CD4-positive, alpha-beta memory T cell (primary cell): ENCODE results near the gene SECISBP2. TPM values are rescaled to one million over a fixed set of nuclear protein-coding genes. Genes with fewer than 3 reads are reported as not detected.

ENCODE experiments used
- CTCF ChIA-PET: fragments of 350-600 bp; sonication (Branson Sonifier 250); formaldehyde crosslinking; loops from one replicate; lab custom pipeline; 2021; ENCODE audit warnings: inconsistent platforms; ENCODE audit not compliant: partially characterized antibody; lab: Charles Lee
- POLR2A ChIA-PET: fragments of 350-600 bp; sonication (Branson Sonifier 250); formaldehyde crosslinking; loops from one replicate; lab custom pipeline; 2021; ENCODE audit not compliant: partially characterized antibody; lab: Charles Lee
- DNase-seq, 5 donors: peaks; one replicate each; pipeline versions ENCODE4 v3.0.0 to v3.0.0-alpha.2; 2020 to 2022; ENCODE audit warnings: mixed read lengths in 1 of 5
- H3K27ac ChIP-seq: one replicate; pipeline ENCODE4 v1.7.0; 2013; ENCODE audit warnings: low read depth, low read length
- H3K27me3 ChIP-seq: 2 replicates; pipeline ENCODE4 v1.7.0; 2013; ENCODE audit warnings: mild to moderate bottlenecking, low read length, moderate library complexity; ENCODE audit not compliant: insufficient read depth
- H3K36me3 ChIP-seq: 2 replicates; pipeline ENCODE4 v1.7.0; 2013; ENCODE audit warnings: mild to moderate bottlenecking, low read length, moderate library complexity; ENCODE audit not compliant: insufficient read depth
- H3K4me1 ChIP-seq: 2 replicates; pipeline ENCODE4 v1.7.0; 2013; ENCODE audit warnings: mild to moderate bottlenecking, low read length, moderate library complexity; ENCODE audit not compliant: insufficient read depth
- H3K4me3 ChIP-seq, 2 donors: one replicate each; pipeline ENCODE4 v1.7.0; 2013; ENCODE audit warnings: low read length in 2 of 2, mild to moderate bottlenecking in 1 of 2
- H3K9me3 ChIP-seq, 2 donors: one replicate each; pipeline ENCODE4 v1.7.0; 2013; ENCODE audit warnings: low read length in 2 of 2, control low read depth in 1 of 2; ENCODE audit not compliant: control insufficient read depth in 1 of 2
- H3K27ac Mint-ChIP-seq, 7 donors: one replicate each; pipeline ENCODE4 v1.8.0; 2020 to 2021; ENCODE audit warnings: mixed read lengths in 7 of 7, mild to moderate bottlenecking in 6 of 7, inconsistent platforms in 3 of 7, moderate library complexity in 3 of 7
- H3K27me3 Mint-ChIP-seq, 2 donors: one replicate each; pipeline ENCODE4 v1.8.0; 2020 to 2021; ENCODE audit warnings: mixed read lengths in 2 of 2
- H3K36me3 Mint-ChIP-seq, 2 donors: one replicate each; pipeline ENCODE4 v1.8.0; 2020 to 2021; ENCODE audit warnings: mixed read lengths in 2 of 2, inconsistent platforms in 1 of 2, mild to moderate bottlenecking in 1 of 2
- H3K4me1 Mint-ChIP-seq, 4 donors: one replicate each; pipeline ENCODE4 v1.8.0; 2020 to 2021; ENCODE audit warnings: mixed read lengths in 4 of 4, mild to moderate bottlenecking in 1 of 4
- H3K4me3 Mint-ChIP-seq, 8 donors: one replicate each; pipeline ENCODE4 v1.8.0; 2020 to 2021; ENCODE audit warnings: mixed read lengths in 8 of 8, mild to moderate bottlenecking in 7 of 8, moderate library complexity in 6 of 8, inconsistent platforms in 3 of 8
- H3K9me3 Mint-ChIP-seq, 8 donors: one replicate each; pipeline ENCODE4 v1.8.0; 2020 to 2021; ENCODE audit warnings: mixed read lengths in 8 of 8, mild to moderate bottlenecking in 5 of 8, inconsistent platforms in 3 of 8, moderate library complexity in 1 of 8
- intact Hi-C: fragments of 100-400 bp; cut with micrococcal nuclease; formaldehyde crosslinking; loops from one replicate; pipeline ENCODE4 v1.15.1; 2023
- polyA plus RNA-seq, 2 donors: library from polyadenylated mRNA; unstranded; fragments of 300-500 nt; fragmentation: Illumina TruSeq; gene quantifications; one replicate each; pipeline ENCODE4 v1.2.3, GENCODE V29; 2021
- total RNA-seq, 2 experiments: library from RNA; stranded (reverse); gene quantifications; one replicate each; pipeline ENCODE4 v1.2.3, GENCODE V29; 2021

SECISBP2 gene
- total and polyA plus RNA-seq, 4 experiments from 2014 or later, result 12.5 to 112 (median 59.9) TPM

DNA sequence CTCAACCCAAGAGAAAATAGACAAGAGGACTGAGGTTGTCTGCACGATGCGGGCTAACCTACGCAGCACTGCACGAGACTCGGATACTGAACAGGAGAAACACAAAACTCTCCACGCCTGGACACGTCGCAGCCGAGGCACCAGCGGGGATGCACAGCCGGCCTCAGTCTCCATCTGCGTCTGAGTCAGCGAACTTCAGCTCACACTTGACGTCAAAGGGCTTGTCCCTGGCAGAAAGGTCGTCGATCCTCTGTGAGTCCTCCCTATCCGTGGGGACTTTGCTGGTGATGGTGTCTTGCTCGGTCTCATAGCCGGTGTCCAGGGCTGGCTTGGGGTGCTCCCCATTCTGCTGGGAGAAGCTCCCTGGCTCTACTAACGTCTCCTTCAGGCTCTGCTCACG lies 60.2 kb downstream of the SECISBP2 start:
- no peak overlapping the region for H3K4me3 ChIP-seq
- Mint-ChIP-seq H3K27me3 (no peaks in the 10 kb centered on the region), H3K27ac (peak overlapping the region in 4 of 7 donors; percentile 55 to 92 (median 78)), H3K4me3 (no peak overlapping the region), H3K4me1 (peaks cover 31 to 71% (median 49%) of the 10 kb centered on the region in 4 donors), H3K9me3 (peaks cover 0 to 5% (median 0%) of the 10 kb centered on the region in 8 donors), H3K36me3 (peaks cover 60 to 66% of the 10 kb centered on the region in 2 donors)
- no peaks in the 10 kb centered on the region for H3K27me3 ChIP-seq
- ChIA-PET POLR2A (no interaction called here), CTCF (no interaction called here)
- intact Hi-C loops, result loop anchor here (2.0 to 5.0 kb wide), 2 partner anchors 39 to 60 kb away; partner anchors contain the start of gene SECISBP2
- peaks cover 72% of the 10 kb centered on the region for H3K36me3 ChIP-seq
- H3K27ac ChIP-seq, result no peak overlapping the region
- peaks cover 27% of the 10 kb centered on the region for H3K4me1 ChIP-seq
- no peaks in the 10 kb centered on the region for H3K9me3 ChIP-seq
- DNase-seq, result no peak

DNA sequence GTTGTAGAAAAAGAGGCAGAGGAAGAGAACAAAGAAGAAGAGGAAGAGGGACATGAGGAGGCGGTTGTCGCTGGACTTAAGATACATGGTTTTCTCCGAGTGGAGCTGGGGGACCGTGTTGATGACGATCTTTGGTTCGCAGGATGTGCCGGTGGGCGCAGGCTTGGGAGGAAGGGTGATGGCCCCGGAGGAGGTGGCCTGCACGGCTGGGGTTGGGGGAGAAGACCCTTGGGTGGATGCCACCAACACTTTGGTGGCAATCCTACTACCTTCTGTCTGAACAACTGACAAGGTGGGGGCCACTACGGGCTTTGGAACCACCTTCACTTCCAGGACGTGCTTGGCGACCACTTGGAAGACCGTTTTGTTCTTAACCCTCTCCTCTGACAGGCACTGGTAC lies 60.7 kb downstream of the SECISBP2 start:
- no peak overlapping the region for H3K27ac ChIP-seq
- H3K36me3 ChIP-seq, result peaks cover 76% of the 10 kb centered on the region
- intact Hi-C loops, result loop anchor here (1.0 to 5.0 kb wide), 3 partner anchors 38 to 170 kb away; partner anchors contain the start of gene SECISBP2
- H3K27me3 ChIP-seq, result no peaks in the 10 kb centered on the region
- no peak overlapping the region for H3K4me3 ChIP-seq
- H3K27ac Mint-ChIP-seq, result peak overlapping the region; percentile 55 to 89 (median 77)
- ChIA-PET POLR2A (no interaction called here), CTCF (interaction anchor here (1.8 kb wide), 1 partner anchor 170 kb away, joined by 11 read pairs; no protein-coding TSS in a partner anchor)
- H3K27me3 Mint-ChIP-seq, result no peaks in the 10 kb centered on the region
- H3K4me3 Mint-ChIP-seq, result no peak overlapping the region
- DNase-seq, result no peak
- H3K9me3 Mint-ChIP-seq, result peaks cover 0 to 5% (median 0%) of the 10 kb centered on the region in 8 donors
- H3K36me3 Mint-ChIP-seq, result peaks cover 64 to 70% of the 10 kb centered on the region in 2 donors
- H3K4me1 ChIP-seq, result peaks cover 27% of the 10 kb centered on the region
- H3K4me1 Mint-ChIP-seq, result peaks cover 32 to 74% (median 48%) of the 10 kb centered on the region in 4 donors
- no peaks in the 10 kb centered on the region for H3K9me3 ChIP-seq

DNA sequence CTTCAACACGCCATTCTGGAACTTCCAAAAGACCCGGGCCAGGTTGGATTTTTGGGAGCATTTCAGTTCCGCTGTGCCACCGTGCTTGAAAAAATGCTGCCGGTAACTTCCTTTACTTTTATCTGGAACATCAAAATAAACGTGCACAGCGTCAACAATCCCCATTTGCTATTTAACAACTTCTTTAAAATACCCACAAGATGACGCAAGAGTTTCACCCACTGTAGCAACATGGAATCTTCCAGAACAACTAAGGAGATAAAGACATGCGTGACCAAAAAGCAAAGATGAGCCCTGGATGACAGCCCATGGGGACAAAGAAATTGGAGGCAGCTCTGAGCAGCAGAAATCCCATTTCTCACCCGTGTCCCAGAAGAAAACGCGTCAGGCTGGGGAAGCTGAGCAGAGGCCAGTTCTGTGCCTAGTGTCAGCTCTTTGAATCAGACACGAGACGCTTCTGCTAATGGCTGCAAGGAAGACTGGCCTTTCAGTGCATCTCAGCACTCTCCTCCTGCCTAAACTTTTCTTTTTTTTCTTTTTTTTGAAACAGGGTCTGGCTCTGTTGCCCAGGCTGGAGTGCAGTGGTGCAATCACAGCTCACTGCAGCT lies 61.3 kb downstream of the SECISBP2 start:
- H3K4me3 ChIP-seq, result no peak overlapping the region
- DNase-seq, result peak in 3 of 5 donors; percentile 19 to 47 (median 28)
- H3K4me1 ChIP-seq, result peaks cover 23% of the 10 kb centered on the region
- peaks cover 70 to 75% of the 10 kb centered on the region in 2 donors for H3K36me3 Mint-ChIP-seq
- no peaks in the 10 kb centered on the region for H3K9me3 ChIP-seq
- peaks cover 33 to 69% (median 45%) of the 10 kb centered on the region in 4 donors for H3K4me1 Mint-ChIP-seq
- H3K9me3 Mint-ChIP-seq, result peaks cover 0 to 5% (median 0%) of the 10 kb centered on the region in 8 donors
- ChIA-PET CTCF (interaction anchor here (1.8 kb wide), 1 partner anchor 170 kb away, joined by 11 read pairs; no protein-coding TSS in a partner anchor), POLR2A (interaction anchor here (0.8 to 1.2 kb wide), 2 partner anchors 17 to 38 kb away, joined by 3 read pairs; no protein-coding TSS in a partner anchor)
- H3K27me3 ChIP-seq, result no peaks in the 10 kb centered on the region
- H3K36me3 ChIP-seq, result peaks cover 82% of the 10 kb centered on the region
- intact Hi-C loops, result loop anchor here (1.0 to 5.0 kb wide), 3 partner anchors 38 to 170 kb away; partner anchors contain the start of gene SECISBP2
- peak overlapping the region; percentile 56 to 89 (median 79) for H3K27ac Mint-ChIP-seq
- H3K27ac ChIP-seq, result no peak overlapping the region
- H3K27me3 Mint-ChIP-seq, result no peaks in the 10 kb centered on the region
- H3K4me3 Mint-ChIP-seq, result no peak overlapping the region

DNA sequence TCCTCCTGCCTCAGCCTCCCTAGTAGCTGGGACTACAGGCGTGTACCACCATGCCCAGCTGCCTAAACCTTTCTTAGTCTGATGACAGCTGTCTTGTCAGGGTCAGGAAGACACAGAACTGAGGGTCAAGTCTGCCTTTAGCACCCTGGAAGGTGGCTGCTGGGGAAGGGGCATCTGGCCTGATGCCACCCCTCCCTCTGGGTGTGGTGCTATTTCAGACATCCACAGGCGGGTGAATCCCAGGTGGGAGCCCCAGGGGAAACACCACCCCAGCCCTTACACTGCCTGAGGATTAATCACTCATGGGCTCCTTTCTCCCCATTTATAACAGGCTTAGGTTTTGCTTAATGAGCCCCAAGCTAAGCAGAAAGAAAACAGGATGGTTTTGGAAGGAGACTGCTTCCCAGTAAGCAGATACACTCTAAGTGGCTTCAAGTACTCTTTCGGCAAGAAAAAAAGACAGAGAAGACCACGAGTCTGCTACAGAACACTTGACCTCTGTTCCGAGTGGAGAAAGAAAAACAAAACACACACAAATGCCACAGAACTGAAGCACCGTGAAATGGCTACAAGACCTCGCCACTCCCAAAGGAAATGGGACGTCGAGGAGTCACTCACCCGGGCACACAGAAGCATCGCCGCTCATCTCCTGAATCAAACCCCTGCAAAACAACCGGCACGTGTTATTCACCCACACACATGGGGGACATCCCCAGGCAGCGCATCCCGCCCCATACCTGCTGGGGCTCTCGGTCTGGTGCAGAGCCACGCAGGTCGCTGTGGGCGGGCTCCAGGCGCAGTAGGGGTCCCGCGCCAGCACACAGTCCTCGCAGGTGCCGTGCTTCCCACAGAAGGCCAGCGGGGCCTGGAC lies 62.4 kb downstream of the SECISBP2 start:
- H3K36me3 ChIP-seq, result peaks cover 92% of the 10 kb centered on the region
- intact Hi-C loops, result no loop called here
- ChIA-PET POLR2A (interaction anchor here (0.8 to 1.2 kb wide), 2 partner anchors 18 to 37 kb away, joined by 3 read pairs; no protein-coding TSS in a partner anchor), CTCF (interaction anchor here (1.8 kb wide), 1 partner anchor 169 kb away, joined by 11 read pairs; no protein-coding TSS in a partner anchor)
- H3K4me3 Mint-ChIP-seq, result peak overlapping the region in 2 of 8 donors; percentile 7 to 31
- H3K4me1 Mint-ChIP-seq, result peaks cover 31 to 58% (median 38%) of the 10 kb centered on the region in 4 donors
- peaks cover 0 to 5% (median 0%) of the 10 kb centered on the region in 8 donors for H3K9me3 Mint-ChIP-seq
- peaks cover 13% of the 10 kb centered on the region for H3K4me1 ChIP-seq
- no peak for DNase-seq
- H3K27ac ChIP-seq, result peak overlapping the region; percentile 14
- no peaks in the 10 kb centered on the region for H3K9me3 ChIP-seq
- H3K27me3 Mint-ChIP-seq, result no peaks in the 10 kb centered on the region
- peak overlapping the region; percentile 29 to 82 (median 75) for H3K27ac Mint-ChIP-seq
- no peak overlapping the region for H3K4me3 ChIP-seq
- H3K27me3 ChIP-seq, result no peaks in the 10 kb centered on the region
- peaks cover 70 to 82% of the 10 kb centered on the region in 2 donors for H3K36me3 Mint-ChIP-seq

- Mint-ChIP-seq H3K36me3 (peaks cover 76 to 82% of the 10 kb centered on the region in 2 donors), H3K27ac (peak overlapping the region in 5 of 7 donors; percentile 50 to 79 (median 66)), H3K4me3 (no peak overlapping the region), H3K9me3 (peaks cover 0 to 7% (median 0%) of the 10 kb centered on the region in 8 donors), H3K4me1 (peaks cover 28 to 53% (median 34%) of the 10 kb centered on the region in 4 donors), H3K27me3 (no peaks in the 10 kb centered on the region)
- Histone ChIP-seq H3K27ac (no peak overlapping the region), H3K36me3 (peaks cover 93% of the 10 kb centered on the region), H3K9me3 (no peaks in the 10 kb centered on the region), H3K4me3 (no peak overlapping the region), H3K4me1 (peaks cover 7% of the 10 kb centered on the region), H3K27me3 (no peaks in the 10 kb centered on the region)
- ChIA-PET CTCF (interaction anchor here (1.0 kb wide), 1 partner anchor 168 kb away, joined by 5 read pairs; no protein-coding TSS in a partner anchor), POLR2A (no interaction called here)
- DNase-seq, result no peak
- intact Hi-C loops, result no loop called here
Measured at GRCh38 chr9:89381308-89381609, 63.0 kb downstream of the SECISBP2 start.

DNA sequence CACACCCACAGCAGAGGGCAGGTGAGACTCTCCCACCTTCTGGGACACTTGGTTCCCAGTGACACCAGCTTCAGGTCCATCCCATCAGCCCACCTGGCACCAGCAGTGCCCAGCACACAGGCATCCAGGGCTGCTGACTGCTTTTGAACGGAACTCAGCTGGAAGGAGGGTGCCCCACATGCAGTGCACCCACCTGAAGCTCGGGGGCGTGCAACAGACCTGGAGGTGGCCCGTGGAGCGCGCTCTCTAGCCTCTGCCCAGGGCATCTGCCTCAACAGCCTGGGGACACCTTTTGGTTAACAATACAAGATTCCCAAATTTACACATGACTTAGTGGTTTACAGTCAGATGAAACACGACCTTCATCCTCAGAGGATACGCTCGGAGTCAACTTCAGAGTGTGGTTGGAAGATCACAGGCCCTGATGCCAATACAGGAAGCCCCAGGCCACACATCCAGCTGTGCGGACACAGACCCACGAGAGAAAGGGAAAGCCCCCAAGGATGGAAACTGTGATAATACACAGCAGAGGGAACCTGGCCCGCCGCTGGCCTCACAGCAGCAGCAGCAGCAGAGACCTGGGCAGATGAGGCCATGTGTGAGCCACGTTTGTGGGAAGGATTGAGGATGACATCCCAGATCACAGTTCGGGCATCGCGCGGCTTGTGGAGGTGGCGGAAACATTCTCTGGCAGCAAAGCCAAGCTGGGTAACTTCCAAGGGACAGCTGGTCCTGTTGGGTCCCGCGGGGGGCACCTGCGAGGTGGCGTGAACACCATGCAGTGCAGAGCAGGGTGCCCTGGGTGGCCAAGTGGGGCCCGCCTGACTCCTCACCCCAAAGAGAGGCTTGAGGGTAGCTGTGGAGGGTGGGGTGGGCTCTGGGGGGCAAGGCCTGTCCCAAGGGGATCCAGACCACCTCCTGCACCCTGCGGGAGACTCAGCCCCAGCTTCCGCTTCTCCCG lies 64.0 kb downstream of the SECISBP2 start:
- Histone ChIP-seq H3K4me1 (peaks cover 6% of the 10 kb centered on the region), H3K36me3 (peaks cover 94% of the 10 kb centered on the region), H3K9me3 (no peaks in the 10 kb centered on the region), H3K27ac (peak overlapping the region; percentile 1), H3K4me3 (no peak overlapping the region), H3K27me3 (no peaks in the 10 kb centered on the region)
- intact Hi-C loops, result no loop called here
- H3K9me3 Mint-ChIP-seq, result peaks cover 0 to 2% (median 0%) of the 10 kb centered on the region in 8 donors
- CTCF ChIA-PET, result interaction anchor here (0.6 to 1.6 kb wide), 5 partner anchors 10 to 167 kb away, joined by 3 to 6 read pairs (median 3); no protein-coding TSS in a partner anchor
- POLR2A ChIA-PET, result interaction anchor here (1.4 to 2.2 kb wide), 2 partner anchors 26 to 167 kb away, joined by 5 to 8 read pairs; no protein-coding TSS in a partner anchor
- peak overlapping the region in 2 of 8 donors; percentile 17 to 43 for H3K4me3 Mint-ChIP-seq
- H3K27me3 Mint-ChIP-seq, result no peaks in the 10 kb centered on the region
- H3K27ac Mint-ChIP-seq, result peak overlapping the region; percentile 71 to 88 (median 79)
- peaks cover 71 to 83% of the 10 kb centered on the region in 2 donors for H3K36me3 Mint-ChIP-seq
- H3K4me1 Mint-ChIP-seq, result peaks cover 25 to 44% (median 32%) of the 10 kb centered on the region in 4 donors
- no peak for DNase-seq
